AG10803 (cell line): ENCODE data around the gene METTL22.
A peak's percentile ranks its signal among the peaks of the same experiment; 100 is the strongest.

Source experiments
- DNase-seq: peaks from one replicate; pipeline ENCODE4 v3.0.0; 2010; ENCODE audit warnings: low read depth
- H3K4me3 ChIP-seq: 2 replicates; pipeline ENCODE4 v1.5.1; 2011; ENCODE audit warnings: mild to moderate bottlenecking, low read length, control low read depth
- TF ChIP-seq, protein P1 (sequence below): conservative IDR thresholded peaks from 2 replicates; pipeline ENCODE4 v1.5.1; 2011; ENCODE audit warnings: mild to moderate bottlenecking, low read length, control low read depth, inconsistent platforms

The METTL22 gene

DNA sequence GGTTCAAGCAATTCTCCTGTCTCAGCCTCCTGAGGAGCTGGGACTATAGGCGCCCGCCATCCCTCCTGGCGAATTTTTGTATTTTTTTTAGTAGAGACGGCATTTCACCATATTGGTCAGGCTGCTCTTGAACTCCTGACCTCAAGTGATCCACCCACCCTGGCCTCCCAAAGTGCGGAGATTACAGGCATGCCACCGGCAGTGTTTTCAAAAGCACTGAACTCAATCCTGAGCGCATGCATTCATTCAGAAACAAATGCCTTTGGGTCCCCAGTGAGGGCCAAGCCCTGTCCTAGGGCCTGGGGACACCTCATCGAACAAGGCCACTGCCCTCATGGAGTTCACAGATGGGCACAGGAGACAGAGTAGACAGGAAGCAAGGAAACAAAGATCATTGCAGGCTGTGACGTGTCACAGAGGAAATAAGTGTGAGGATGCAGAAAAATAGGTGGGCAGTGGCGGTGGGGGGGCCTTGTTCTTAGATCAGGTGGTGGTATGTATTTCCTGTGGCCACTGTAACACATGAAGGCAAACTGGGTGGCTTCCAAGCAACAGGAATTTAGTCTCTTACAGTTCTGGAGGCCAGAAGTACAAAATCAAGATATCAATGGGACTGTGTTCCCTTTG, 43.7 kb upstream of the METTL22 start:
- DNase-seq = no peak
- no peak overlapping the region for H3K4me3 ChIP-seq
- TF ChIP-seq, protein P1, sequence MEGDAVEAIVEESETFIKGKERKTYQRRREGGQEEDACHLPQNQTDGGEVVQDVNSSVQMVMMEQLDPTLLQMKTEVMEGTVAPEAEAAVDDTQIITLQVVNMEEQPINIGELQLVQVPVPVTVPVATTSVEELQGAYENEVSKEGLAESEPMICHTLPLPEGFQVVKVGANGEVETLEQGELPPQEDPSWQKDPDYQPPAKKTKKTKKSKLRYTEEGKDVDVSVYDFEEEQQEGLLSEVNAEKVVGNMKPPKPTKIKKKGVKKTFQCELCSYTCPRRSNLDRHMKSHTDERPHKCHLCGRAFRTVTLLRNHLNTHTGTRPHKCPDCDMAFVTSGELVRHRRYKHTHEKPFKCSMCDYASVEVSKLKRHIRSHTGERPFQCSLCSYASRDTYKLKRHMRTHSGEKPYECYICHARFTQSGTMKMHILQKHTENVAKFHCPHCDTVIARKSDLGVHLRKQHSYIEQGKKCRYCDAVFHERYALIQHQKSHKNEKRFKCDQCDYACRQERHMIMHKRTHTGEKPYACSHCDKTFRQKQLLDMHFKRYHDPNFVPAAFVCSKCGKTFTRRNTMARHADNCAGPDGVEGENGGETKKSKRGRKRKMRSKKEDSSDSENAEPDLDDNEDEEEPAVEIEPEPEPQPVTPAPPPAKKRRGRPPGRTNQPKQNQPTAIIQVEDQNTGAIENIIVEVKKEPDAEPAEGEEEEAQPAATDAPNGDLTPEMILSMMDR = no peak

DNA sequence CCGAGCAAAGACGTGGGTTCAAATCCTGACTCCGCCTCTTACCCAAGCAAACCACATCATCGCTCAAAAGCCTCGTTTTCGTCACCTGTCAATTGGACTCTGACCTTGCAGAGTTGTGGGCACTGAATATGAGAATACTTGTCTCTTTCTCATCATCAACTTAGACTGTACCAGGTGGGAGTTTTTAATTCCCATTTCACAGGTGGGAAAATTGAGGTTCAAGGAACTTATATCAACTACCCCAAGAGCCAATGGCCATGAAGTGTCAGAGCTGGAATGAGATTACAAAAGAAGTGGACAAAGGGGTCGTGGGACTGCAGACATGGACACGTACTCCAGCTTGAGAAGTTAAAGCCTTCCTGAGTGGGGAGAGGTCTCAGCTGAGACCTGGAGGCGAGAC, 41.9 kb upstream of the METTL22 start:
- no peak for DNase-seq
- TF ChIP-seq, protein P1 = no peak
- no peak overlapping the region for H3K4me3 ChIP-seq

DNA sequence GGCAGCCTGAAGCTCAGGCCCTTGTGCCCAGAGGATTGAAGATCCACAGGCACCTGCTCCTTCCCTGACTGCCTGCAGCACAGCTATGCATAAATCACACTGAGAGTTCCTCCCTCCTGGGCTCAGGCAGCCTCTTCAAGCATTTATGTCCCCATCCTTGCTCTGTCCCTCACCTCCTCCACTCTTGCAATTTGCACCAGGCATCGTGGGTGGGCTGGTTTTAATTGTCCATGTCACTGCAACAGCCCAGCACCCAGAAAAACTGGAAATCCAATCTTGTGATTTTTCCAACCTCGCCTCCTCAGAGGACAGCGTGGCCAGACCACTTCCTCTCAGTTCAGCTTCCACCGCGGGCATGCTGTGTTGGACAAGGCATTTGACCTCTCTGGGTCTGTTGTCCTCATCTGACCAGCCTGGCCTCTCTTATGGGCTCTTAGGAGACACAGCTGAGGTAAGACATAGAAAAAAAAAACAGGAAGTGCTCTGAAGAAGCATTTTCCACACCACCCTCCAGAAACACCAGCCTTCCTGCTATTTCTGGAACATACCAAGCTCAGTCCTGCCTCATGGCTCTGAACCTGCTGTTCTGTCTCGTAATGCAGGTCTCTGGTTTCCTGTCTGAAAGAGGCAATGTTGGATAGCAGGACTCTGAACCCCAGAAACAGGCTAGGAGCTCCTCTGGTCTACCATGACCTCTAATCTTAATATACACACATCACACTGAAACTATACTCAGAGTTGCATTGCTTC, 39.5 kb upstream of the METTL22 start:
- H3K4me3 ChIP-seq = no peak overlapping the region
- DNase-seq = no peak
- TF ChIP-seq, protein P1 = no peak

DNA sequence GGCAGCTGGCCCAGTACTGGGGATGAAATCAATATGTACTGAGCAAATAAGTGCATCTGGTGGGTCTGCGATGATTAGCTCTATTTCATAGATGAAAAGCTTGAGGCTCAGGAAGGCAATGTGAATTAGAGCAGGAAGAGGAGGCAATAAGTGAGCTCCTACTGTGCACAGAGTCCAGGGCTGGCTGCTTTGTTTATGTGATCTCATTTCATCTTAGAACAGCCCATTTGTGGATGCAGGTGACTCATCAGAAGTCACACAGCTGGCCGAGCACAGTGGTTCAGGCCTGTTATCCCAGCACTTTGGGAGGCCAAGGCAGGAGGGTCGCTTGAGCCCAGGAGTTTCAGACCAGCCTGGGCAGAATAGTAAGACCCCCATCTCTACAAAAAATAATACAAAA, 38.3 kb upstream of the METTL22 start:
- no peak overlapping the region for H3K4me3 ChIP-seq
- TF ChIP-seq, protein P1 = no peak
- DNase-seq = peak; percentile 3

DNA sequence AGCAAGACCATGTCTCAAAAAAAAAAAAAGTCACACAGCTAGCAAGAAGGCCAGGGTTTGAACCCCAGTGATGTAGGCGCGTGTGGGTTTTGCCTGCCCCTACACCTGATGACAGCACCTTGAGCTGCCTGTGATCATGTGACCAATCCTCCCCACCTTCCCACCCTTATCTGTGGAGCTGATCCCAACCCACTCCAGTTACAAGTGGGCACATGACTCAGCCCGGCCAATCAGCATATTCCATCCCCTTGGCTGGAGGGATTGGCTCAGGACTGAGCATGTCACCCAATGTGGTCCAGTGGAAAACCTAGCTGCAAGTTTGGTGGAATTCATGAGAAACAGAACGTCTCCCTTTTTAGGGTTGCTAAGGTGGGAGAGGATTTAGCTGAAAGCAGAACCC, 37.8 kb upstream of the METTL22 start:
- DNase-seq = no peak
- no peak overlapping the region for H3K4me3 ChIP-seq
- TF ChIP-seq, protein P1 = no peak

DNA sequence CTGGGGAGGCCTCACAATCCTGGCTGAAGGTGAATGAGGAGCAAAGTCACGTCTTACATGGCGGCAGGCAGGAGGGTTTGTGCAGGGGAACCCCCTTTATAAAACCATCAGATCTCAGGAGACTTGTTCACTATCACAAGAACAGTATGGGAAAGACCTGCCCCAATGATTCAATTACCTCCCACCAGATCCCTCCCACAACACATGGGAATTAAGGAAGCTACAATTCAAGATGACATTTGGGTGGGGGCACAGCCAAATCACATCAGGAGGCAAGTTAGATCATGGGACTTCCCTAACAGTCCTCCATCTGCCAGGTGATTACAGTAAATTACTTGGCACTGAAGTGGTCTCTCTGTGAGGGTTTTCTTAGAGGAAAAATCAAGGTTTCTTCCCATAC, 36.5 kb upstream of the METTL22 start:
- no peak overlapping the region for H3K4me3 ChIP-seq
- no peak for DNase-seq
- TF ChIP-seq, protein P1 = no peak

DNA sequence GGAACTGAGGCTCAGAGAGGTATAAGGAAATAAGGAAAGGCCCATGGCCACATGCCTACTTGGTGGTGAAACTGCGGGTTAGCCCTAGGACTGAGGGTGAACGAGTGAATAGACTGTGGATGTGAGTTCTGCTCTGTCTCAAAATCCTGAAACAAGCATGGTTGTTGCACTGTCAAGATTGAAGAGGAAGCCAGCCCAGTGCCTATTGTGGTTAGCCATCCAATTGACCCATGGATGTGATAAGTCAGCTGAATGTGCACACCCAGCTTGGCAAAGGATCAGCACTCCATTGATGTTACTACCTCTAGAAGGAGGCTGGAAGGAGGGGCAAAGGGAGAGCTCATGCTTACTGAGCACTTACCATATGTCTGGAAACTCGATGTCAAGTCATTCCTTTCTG, 35.6 kb upstream of the METTL22 start:
- DNase-seq = no peak
- TF ChIP-seq, protein P1 = no peak
- H3K4me3 ChIP-seq = no peak overlapping the region
